Frontal cortex (tissue), 1 donor: ENCODE measurements around the gene CAVIN4. TPM values are rescaled to one million over a fixed set of nuclear protein-coding genes. Genes with fewer than 3 reads are reported as not detected.

ENCODE experiments used
- total RNA-seq: library from RNA; depleted of rRNA; stranded (reverse); fragments of >200 nt; gene quantifications from one replicate; pipeline ENCODE4 v1.2.3, GENCODE V29; 2014

Gene CAVIN4
- total RNA-seq, 1 donor from 2014 or later: 14.7 TPM

Other genes starting within 250 kb of the CAVIN4 start
- gene TEX10, start 225.1 kb upstream of the CAVIN4 start, total RNA-seq: 55.0 TPM
- gene MSANTD3, start 150.9 kb upstream of the CAVIN4 start, total RNA-seq: 75.4 TPM
- 53.0 TPM for gene TMEFF1, start 104.9 kb upstream of the CAVIN4 start, total RNA-seq